Activated naive CD4-positive, alpha-beta T cell treated with anti-CD3 and anti-CD28 coated beads, Interleukin-2, amount 50 U/mL, for 72 hours (primary cell): ENCODE measurements around the gene COPS6. TPM values are rescaled to one million over a fixed set of nuclear protein-coding genes. Genes with fewer than 3 reads are reported as not detected.

Source experiments
- ATAC-seq, 2 donors: fragments of 150-1000 bp; cut with Tn5 transposase; 2 replicates each; pipeline ENCODE4 v1.10.0; 2021; ENCODE audit warnings: mild to moderate bottlenecking in 2 of 2, moderate library complexity in 2 of 2
- DNase-seq, 2 donors: peaks; one replicate each; pipeline ENCODE4 v3.0.0; 2021 to 2022; ENCODE audit warnings: low spot score in 2 of 2
- H3K27ac Mint-ChIP-seq, 2 donors: one replicate each; pipeline ENCODE4 v1.8.0; 2022; ENCODE audit warnings: mild to moderate bottlenecking in 2 of 2, mixed read lengths in 2 of 2
- H3K36me3 Mint-ChIP-seq, 2 donors: one replicate each; pipeline ENCODE4 v1.8.0; 2022; ENCODE audit warnings: mixed read lengths in 2 of 2
- H3K9me3 Mint-ChIP-seq, 2 donors: one replicate each; pipeline ENCODE4 v1.8.0; 2022; ENCODE audit warnings: mixed read lengths in 2 of 2
- total RNA-seq, 2 donors: library from RNA; stranded (reverse); gene quantifications; one replicate each; pipeline ENCODE4 v1.2.3, GENCODE V29; 2022

Gene COPS6
- total RNA-seq, 2 donors from 2014 or later = 84.6 to 107 TPM

GRCh38 chr7:100109521-100110163, 20.9 kb downstream of the COPS6 start:
- H3K36me3 Mint-ChIP-seq = peaks cover 0 to 4% of the 10 kb centered on the region in 2 donors
- no peak for DNase-seq
- ATAC-seq = no peak
- H3K9me3 Mint-ChIP-seq = no peaks in the 10 kb centered on the region
- no peak overlapping the region for H3K27ac Mint-ChIP-seq

GRCh38 chr7:100111156-100111555, 22.4 kb downstream of the COPS6 start:
- H3K27ac Mint-ChIP-seq = peak overlapping the region in 1 of 2 donors; percentile 61
- no peak for ATAC-seq
- no peak for DNase-seq
- no peaks in the 10 kb centered on the region for H3K9me3 Mint-ChIP-seq
- H3K36me3 Mint-ChIP-seq = peaks cover 0 to 4% of the 10 kb centered on the region in 2 donors

- ATAC-seq (no peak), DNase-seq (no peak)
- H3K36me3 Mint-ChIP-seq = peaks cover 0 to 4% of the 10 kb centered on the region in 2 donors
- H3K9me3 Mint-ChIP-seq = no peaks in the 10 kb centered on the region
- H3K27ac Mint-ChIP-seq = no peak overlapping the region
These were observed 23.1 kb downstream of the COPS6 start for GRCh38 chr7:100111914-100112313.

- no peak overlapping the region for H3K27ac Mint-ChIP-seq
- no peaks in the 10 kb centered on the region for H3K9me3 Mint-ChIP-seq
These were observed 26.3 kb downstream of the COPS6 start for GRCh38 chr7:100115026-100115425.

GRCh38 chr7:100118388-100119071, 29.8 kb downstream of the COPS6 start:
- ATAC-seq = no peak
- Mint-ChIP-seq H3K36me3 (peaks cover 7 to 20% of the 10 kb centered on the region in 2 donors), H3K27ac (peak overlapping the region; percentile 94 to 99), H3K9me3 (no peaks in the 10 kb centered on the region)
- no peak for DNase-seq

More at GRCh38 chr7:100115026-100115425, 26.3 kb downstream of the COPS6 start:
- peaks cover 7 to 20% of the 10 kb centered on the region in 2 donors for H3K36me3 Mint-ChIP-seq
- DNase-seq (no peak), ATAC-seq (no peak)

GRCh38 chr7:100119072-100119969, 30.6 kb downstream of the COPS6 start, which contains the start of the genes CNPY4 and TAF6:
CNPY4 (plus strand) TSS chr7:100119634; CDS start chr7:100119745, 111 bp downstream.
TAF6 (minus strand) TSS chr7:100119358; CDS start chr7:100114209, 5,149 bp downstream.
- peak within 1 kb of the TSS; percentile 94 to 99 for H3K27ac Mint-ChIP-seq
- ATAC-seq (peak; percentile 81), DNase-seq (peak; percentile 91 to 93)
- no peaks in the 10 kb centered on the region for H3K9me3 Mint-ChIP-seq
- H3K36me3 Mint-ChIP-seq = peaks cover 7 to 16% of the 10 kb centered on the region in 2 donors

GRCh38 chr7:100119970-100120732, 31.4 kb downstream of the COPS6 start:
- DNase-seq (peak; percentile 66 to 69), ATAC-seq (peak; percentile 74 to 84)
- H3K36me3 Mint-ChIP-seq = peaks cover 13 to 16% of the 10 kb centered on the region in 2 donors
- peak overlapping the region; percentile 94 to 99 for H3K27ac Mint-ChIP-seq
- no peaks in the 10 kb centered on the region for H3K9me3 Mint-ChIP-seq

- no peak for ATAC-seq
- Mint-ChIP-seq H3K9me3 (no peaks in the 10 kb centered on the region), H3K27ac (peak overlapping the region; percentile 94 to 99), H3K36me3 (peaks cover 13 to 19% of the 10 kb centered on the region in 2 donors)
- no peak for DNase-seq
These were observed 31.9 kb downstream of the COPS6 start for GRCh38 chr7:100120733-100121036.

- Mint-ChIP-seq H3K9me3 (no peaks in the 10 kb centered on the region), H3K27ac (no peak overlapping the region), H3K36me3 (peaks cover 23 to 33% of the 10 kb centered on the region in 2 donors)
- no peak for DNase-seq
- ATAC-seq = no peak
These were observed 33.3 kb downstream of the COPS6 start for GRCh38 chr7:100122067-100122466.

- no peaks in the 10 kb centered on the region for H3K9me3 Mint-ChIP-seq
- H3K36me3 Mint-ChIP-seq = peaks cover 24 to 33% of the 10 kb centered on the region in 2 donors
- no peak for ATAC-seq
- no peak overlapping the region for H3K27ac Mint-ChIP-seq
- DNase-seq = no peak
These were observed 33.8 kb downstream of the COPS6 start for GRCh38 chr7:100122568-100122967.

- Mint-ChIP-seq H3K27ac (peak overlapping the region in 1 of 2 donors; percentile 50), H3K9me3 (no peaks in the 10 kb centered on the region), H3K36me3 (peaks cover 17 to 19% of the 10 kb centered on the region in 2 donors)
- DNase-seq (no peak), ATAC-seq (no peak)
These were observed 35.8 kb downstream of the COPS6 start for GRCh38 chr7:100124301-100125230.

- H3K27ac Mint-ChIP-seq = peak overlapping the region; percentile 94 to 99
- ATAC-seq = peak in 1 of 2 donors; percentile 42
- no peaks in the 10 kb centered on the region for H3K9me3 Mint-ChIP-seq
- peaks cover 17% of the 10 kb centered on the region in 2 donors for H3K36me3 Mint-ChIP-seq
- DNase-seq = no peak
These were observed 37.6 kb downstream of the COPS6 start for GRCh38 chr7:100126239-100126930.

- Mint-ChIP-seq H3K27ac (peak within 1 kb of the TSS; percentile 94 to 99), H3K9me3 (no peaks in the 10 kb centered on the region), H3K36me3 (peaks cover 17% of the 10 kb centered on the region in 2 donors)
- DNase-seq = peak; percentile 85 to 94
- peak; percentile 78 to 81 for ATAC-seq
These were observed 38.4 kb downstream of the COPS6 start, which contains the start of gene MBLAC1 for GRCh38 chr7:100126931-100127865. MBLAC1 (plus strand) TSS chr7:100126967; CDS start chr7:100127396, 429 bp downstream.
